ENCODE data around the gene PMIS2.

The PMIS2 gene

GRCh38 chr19:35556846-35557538, 29.0 kb upstream of the PMIS2 start:
- DNase-seq = no peak

GRCh38 chr19:35557539-35558399, 28.2 kb upstream of the PMIS2 start:
- no peak for DNase-seq

GRCh38 chr19:35558400-35559280, 27.3 kb upstream of the PMIS2 start:
- no peak for DNase-seq

DNA sequence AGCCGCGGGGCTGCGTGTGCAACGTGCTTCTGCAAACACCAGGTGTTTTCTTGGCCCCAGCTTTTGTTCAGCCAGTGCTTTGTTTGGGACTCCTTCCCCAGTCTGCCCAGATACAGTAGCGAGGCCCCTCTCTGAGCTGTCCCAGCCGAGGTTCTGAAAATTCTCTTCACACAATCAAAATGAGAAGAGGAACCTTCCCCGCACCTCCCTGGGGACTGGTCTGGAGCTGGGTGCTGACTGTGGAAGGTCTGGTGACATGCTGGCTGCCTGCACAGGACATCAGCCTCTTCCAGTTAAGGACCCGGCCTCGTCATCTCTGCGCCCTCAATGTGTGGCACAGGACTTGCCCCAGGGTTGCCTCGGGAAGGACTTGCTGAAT, 26.7 kb upstream of the PMIS2 start:
- no peak for DNase-seq

GRCh38 chr19:35559781-35560180, 26.2 kb upstream of the PMIS2 start:
- DNase-seq = no peak

GRCh38 chr19:35560271-35560670, 25.7 kb upstream of the PMIS2 start:
- DNase-seq = no peak

DNA sequence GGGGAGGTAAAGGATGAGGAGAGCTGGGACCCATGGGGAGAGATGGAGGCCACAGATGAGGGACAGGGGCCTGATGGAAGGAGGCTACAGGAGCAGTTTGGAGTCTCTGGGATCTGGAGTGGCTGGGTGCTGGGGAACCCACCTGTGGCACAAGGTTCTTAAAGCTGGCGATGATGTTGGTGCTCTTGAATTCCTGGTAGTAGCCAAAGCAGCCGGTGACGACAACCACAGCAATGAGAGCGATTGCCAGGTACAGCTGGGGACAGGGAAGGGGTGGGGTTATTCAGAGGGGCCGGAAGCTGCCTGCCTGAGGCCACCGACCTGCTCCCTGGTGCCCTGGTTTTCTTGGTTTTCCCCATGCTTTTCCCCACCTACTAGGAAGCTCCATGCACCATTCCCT, 25.3 kb upstream of the PMIS2 start:
- no peak for DNase-seq

- DNase-seq = no peak
These were observed 24.5 kb upstream of the PMIS2 start for GRCh38 chr19:35561436-35561835.

DNA sequence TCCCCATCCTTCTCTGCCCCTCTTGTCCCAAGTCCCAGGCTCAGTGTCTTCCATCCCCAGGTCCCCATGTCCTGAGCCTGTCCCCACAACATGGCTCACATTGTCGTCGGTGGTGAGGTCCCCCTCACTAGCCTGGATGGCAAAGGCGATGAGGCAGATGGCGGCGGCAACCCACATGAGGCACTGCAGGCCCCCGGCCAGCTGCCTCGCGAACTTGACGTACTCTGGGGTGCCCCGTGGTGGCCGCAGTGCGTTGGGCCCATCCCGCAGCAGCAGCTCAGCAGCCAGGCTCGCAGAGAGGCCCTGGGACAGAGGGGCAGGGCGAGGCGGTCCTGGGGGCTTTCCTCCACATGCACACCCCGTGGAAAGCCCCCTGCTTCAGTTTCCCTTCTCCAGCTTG, 23.6 kb upstream of the PMIS2 start:
- no peak for DNase-seq

- DNase-seq = no peak
These were observed 23.2 kb upstream of the PMIS2 start for GRCh38 chr19:35562776-35563175.

- no peak for DNase-seq
These were observed 22.7 kb upstream of the PMIS2 start, which contains the start of gene ATP4A for GRCh38 chr19:35563207-35563829. ATP4A (minus strand) TSS chr19:35563658; CDS start chr19:35563629, 29 bp downstream.

DNA sequence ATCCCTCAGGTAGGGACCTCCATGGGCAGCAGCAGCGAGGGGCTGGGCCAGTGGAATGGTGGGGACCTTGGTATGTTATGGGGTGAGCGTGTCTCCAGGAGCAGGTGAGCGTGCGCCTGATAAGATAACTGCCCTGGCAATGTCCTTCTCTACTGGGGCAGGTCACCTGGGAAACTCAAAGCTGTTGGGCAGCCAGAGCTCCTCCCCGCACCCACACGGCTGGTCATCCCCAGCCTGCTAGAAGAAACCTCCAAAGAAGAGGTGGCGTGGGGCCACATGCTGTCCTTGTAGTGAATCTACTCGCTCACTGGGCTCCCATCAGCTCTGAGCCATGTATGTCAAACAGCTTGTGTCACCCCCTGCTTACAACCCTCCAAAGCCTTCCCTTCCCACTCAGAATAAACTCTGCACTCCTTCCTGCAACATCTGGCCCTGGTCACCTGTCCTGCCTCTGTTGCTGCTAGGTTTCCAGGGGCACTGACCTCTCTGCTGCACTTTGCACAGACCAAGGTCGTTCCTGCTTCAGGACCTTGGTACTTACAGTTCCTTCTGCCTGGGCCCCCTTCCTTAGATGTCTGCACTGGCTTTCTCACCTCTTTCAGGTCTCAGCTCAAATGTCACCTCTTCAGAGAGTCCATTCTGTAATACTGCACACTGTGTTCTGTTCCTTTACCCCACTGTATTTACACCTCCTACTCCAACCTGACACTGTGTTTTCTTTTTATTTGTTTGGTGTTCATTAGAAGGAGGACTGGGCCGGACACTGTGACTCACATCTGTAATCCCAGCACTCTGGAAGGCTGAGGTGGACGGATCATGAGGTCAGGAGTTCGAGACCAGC, 20.7 kb upstream of the PMIS2 start:
- DNase-seq = no peak

GRCh38 chr19:35566738-35567137, 19.2 kb upstream of the PMIS2 start:
- DNase-seq = no peak

GRCh38 chr19:35569281-35569781, 16.6 kb upstream of the PMIS2 start:
- no peak for DNase-seq

DNA sequence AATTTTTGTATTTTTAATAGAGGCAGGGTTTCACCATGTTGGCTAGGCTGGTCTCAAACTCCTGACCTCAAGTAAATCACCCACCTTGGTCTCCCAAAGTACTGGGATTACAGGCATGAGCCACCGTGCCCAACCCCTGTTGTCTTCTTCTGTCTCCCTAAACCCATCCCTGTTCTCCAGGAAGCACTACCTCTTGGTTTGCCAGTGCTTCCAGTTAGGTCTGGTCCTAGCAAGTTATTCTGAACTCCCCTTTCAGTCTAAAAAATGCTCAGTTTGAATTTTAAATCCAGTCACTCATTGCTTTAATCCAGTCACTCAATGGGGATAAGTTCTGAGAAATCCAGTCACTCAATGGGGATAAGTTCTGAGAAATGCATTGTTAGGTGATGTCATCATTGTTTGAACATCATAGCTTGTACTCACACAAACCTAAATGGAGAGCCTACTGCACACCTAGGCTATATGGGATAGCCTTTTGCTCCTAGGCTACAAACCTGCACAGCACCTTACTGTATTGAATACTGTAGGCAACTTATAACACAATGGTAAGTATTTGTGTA, 14.5 kb upstream of the PMIS2 start:
- no peak for DNase-seq

GRCh38 chr19:35577918-35578317, 8.1 kb upstream of the PMIS2 start:
- no peak for DNase-seq

DNA sequence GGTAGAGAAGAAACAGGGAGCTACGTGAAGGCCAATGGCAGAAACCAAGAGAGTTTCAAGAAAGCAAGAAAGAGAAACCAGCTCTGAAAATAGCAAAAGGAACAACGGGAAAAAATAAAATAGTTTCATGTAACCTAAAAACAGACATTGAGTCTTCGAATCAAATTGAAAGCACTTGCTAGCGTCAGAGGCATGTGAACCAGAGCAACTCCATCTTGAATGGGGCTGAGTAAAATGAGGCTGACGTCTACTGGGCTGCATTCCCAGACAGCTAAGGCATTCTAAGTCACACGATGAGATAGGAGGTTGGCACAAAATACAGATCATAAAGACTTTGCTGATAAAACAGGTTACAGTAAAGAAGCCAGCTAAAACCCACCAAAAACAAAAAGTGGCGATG, 7.3 kb upstream of the PMIS2 start:
- no peak for DNase-seq

DNA sequence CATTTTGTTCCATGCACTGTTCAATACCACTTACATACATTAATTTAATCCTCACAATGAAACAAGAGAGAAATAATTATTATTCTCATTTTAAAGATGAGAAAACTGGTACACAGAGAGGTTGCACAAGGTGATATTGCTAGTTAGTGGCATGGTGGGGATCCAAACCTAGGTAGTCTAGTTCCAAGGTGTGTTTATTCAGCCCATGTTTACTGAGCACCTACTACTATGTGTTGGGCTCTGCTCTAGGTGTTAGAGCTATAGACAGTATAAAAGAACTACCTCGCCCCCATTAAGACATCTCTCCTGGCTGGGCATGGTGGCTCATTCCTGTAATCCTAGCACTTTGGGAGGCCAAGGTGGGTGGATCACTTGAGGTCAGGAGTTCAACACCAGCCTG, 3.2 kb upstream of the PMIS2 start:
- DNase-seq = no peak

DNA sequence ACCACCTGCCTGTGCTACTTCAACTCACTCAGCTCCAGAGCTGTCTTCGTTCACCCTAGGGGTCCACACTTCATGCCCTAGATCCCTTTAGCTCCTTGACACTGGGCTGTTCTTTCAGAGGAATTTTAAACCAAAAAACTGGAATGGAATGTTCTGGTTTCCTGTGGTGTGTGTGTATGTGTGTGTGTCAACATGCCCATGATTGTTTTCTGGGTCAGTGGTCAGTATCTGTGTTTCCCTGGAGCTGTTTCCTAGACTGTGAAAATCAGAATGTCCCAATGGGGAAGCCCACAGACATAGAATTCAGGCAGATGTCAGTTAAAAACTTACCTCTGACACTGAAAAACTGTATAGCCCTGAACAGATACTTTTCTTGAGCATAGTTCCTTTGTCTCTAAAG, 1.3 kb downstream of the PMIS2 start:
- DNase-seq = no peak

DNA sequence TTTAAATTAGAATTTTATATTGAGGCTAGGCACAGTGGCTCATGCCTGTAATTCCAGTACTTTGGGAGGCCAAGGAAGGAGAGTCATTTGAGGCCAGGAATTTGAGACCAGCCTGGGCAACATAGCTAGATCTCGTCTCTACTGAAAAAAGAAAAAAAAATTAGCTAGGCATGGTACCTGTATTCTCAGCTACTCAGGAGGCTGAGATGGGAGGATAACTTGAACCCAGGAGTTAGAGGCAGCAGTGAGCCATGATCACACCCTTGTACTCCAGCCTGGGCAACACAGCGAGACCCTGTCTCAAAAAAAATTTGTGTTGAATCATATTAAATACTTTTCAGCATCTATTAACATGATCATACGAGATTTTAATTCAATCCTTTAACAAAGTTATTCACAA, 4.9 kb downstream of the PMIS2 start:
- no peak for DNase-seq

DNA sequence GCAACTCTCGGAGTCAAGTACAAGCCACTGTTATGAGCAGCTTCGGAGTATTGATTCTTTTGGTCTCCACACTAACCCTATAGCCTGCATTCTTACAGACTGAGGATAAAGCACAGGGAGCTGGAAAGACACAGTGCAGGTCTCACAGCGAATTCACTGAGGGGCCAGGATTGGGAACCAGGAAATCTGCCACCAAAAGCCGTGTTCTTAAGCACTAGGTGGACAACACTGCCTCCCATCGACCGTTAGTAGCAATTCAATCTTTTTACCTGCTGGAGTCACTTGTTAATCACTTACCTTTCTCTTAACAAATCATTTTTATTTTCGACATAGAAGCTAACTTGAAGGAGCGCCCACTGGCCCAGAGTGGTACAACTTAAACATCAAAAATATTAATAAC, 6.3 kb downstream of the PMIS2 start:
- no peak for DNase-seq

Data from amniotic stem cell (primary cell).